ENCODE data around the gene ANKRD7. TPM values are rescaled to one million over a fixed set of nuclear protein-coding genes. Genes with fewer than 3 reads are reported as not detected.
"Not testable (repeated sequence)": the region's sequence is repeated elsewhere in the genome, so short reads cannot be mapped to it uniquely, and the experiment has no call there.

Gene ANKRD7
- polyA plus RNA-seq, 4 donors: 2.6 to 6.1 (median 3.8) TPM

DNA sequence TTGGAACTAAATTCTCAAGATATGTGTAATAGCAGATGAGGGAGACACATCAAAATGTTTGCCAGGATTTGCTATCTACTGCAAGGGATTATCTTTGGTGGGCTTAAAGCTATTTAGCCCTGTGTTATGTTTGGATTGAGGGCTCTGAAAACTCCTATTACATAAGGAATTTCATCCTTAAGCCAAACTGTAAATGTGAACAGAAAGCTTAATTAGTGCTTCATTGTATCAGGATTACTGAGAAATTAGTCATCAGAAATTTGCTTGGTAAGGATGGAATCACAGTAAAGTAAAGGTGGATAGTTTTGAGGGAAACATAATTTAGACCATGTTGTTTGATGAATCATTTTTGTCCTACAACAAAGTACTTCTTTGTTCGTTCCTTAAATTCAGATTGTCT is 8.3 kb downstream of the ANKRD7 start:
- DNase-seq (ENCODE audit: low read depth in 4 of 4, low spot score in 3 of 4): no peak

DNA sequence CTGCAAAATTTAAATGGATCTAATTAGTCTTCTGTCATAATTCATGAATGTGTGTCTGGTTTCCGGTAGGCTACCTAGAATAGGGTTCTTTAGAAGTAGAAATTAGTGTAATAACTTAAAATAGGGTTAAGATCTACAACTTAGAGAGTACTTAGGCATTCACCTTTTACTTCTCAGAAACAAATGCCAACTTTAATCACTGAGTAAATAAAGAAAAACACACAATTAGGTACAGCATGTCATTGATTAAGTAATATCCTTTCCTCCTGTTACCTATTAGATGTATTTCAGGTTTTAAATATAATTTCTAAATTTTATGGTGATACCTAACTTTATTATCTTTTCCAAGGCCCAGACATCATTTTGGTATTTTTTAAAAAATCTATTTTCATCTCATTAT is 9.3 kb downstream of the ANKRD7 start:
- no peak for DNase-seq (ENCODE audit: low read depth in 4 of 4, low spot score in 3 of 4)

DNA sequence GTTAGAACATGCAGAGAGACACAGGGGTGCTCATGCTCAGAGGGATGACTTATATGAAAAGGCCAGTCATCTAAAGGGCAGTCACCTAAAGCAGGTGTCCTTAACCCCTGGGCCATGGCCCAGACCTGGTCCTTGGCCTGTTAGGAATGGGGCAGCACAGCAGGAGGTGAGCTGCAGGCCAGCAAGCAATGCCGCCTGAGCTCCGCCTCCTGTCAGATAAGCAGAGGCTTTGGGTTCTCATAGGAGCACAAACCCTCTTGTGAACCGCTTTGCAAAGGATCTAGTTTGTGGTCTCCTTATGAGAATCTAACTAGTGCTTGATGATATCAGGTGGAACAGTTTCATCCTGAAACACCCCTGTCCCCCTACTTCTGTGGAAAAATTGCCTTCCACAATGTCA is 14.5 kb downstream of the ANKRD7 start:
- DNase-seq (ENCODE audit: low read depth in 4 of 4, low spot score in 3 of 4): no peak

DNA sequence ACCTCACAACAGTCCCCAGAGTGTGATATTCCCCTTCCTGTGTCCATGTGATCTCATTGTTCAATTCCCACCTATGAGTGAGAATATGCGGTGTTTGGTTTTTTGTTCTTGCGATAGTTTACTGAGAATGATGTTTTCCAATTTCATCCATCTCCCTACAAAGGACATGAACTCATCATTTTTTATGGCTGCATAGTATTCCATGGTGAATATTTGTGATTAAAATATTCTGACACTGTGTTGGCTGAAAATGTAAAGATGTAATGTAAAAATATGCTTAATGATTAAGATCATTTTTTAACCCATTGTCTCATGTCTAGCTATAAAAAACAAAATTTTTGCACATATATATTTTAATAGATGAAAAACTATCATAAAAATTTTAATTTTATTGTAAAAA is 15.8 kb downstream of the ANKRD7 start:
- DNase-seq (ENCODE audit: low read depth in 4 of 4, low spot score in 3 of 4): not testable (repeated sequence)

DNA sequence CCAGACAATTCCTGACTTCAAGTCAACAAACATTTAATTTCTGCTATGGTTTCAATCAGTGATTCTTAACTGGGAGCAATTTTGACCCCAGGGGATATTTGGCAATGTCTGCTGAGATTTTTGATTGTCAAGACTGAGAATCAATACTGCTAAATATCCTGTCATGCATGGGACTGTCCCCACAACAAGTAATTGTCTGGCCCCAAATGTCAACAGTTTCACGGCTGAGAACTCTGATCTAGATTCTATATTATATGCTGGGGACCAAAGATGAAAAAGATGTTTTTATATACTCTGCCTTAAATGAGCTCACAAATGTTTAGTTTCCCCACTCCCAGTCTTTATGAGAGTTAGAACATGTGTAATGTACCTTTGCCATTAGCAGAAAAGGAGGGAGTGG is 19.2 kb downstream of the ANKRD7 start:
- DNase-seq (ENCODE audit: low read depth in 4 of 4, low spot score in 3 of 4): no peak

DNA sequence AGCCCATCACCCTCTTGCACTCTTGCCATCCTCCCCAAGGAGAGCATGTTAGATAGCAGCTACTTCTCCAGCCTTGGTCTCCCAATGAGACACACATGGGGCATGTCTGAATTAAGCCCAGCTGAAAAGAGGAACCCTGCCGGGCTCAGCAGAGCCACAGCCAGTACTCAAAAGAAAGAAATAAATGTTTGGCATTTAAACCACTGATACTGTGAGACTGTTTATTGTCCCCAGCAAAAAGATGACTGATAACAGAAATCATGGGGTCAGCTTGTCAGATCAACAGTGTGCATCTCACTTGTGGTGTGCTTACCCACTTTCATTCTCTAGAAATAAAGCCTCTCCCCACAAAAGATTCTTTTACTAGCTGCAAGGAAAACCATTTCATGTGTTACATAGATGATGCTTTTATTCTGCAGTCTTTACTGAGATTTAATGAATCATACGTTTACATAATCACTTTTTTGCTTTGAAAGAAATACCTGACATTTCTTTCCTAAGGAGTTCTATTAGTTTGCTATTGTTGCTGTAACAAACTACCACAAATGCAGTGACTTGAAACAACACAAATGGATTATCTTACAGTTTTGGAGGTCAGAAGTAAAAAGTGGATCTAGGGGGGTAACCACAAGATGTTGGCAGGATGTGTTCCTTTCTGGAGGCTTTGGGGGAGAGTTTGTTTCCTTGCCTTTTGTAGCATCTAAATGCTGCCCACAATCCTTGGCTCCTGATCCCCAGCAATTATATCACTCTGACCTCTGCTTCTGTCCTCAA is 20.9 kb downstream of the ANKRD7 start:
- no peak for DNase-seq (ENCODE audit: low read depth in 4 of 4, low spot score in 3 of 4)

DNA sequence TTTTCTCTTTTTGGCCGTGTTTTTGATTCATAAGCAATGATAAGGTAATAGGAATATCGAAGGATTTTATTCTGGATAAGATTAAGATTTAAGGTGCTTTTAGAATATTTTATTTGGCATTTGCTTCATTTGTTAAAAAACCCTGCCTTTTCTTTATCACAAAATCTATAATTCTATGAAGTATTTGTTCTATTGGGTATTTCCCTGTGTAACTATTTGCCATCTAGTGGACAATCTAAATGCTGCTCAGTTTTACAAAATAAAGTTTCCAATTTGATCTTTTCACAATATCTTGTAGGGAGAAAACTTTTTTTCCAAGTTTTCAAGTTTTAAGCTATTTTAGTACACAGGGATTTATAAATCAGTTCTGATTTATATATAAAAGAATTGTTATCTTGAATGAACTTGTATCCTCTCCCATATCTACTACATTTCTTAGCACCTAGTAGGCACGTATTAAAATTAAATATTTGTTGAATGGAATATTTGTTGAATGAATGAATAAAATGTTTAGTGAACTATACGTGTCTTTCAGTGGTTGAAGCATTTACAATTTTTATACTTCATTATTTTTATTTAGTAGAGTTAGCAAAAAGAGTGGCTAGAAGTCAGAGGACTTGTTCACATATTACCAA is 26.5 kb downstream of the ANKRD7 start:
- DNase-seq (ENCODE audit: low read depth in 4 of 4, low spot score in 3 of 4): no peak

DNA sequence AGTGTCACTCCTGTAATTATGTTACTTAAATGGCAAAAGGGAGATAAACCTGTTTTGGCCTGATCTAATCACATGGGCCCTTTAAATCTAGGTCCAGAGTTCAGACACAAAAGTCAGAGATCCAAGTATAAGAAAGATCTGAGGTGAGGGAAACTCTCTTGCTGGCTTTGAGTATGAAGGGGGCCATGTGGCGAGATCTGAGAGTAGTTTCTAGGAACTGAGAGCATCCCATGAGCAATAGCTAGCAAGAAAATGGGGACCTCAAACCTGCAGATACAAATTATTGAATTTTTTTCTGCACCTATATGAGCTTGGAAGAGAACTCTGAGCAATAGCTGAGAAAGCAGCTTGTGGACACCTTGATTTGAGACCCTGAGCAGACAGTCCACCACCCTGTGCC is 27.6 kb downstream of the ANKRD7 start:
- DNase-seq (ENCODE audit: low read depth in 4 of 4, low spot score in 3 of 4): no peak

DNA sequence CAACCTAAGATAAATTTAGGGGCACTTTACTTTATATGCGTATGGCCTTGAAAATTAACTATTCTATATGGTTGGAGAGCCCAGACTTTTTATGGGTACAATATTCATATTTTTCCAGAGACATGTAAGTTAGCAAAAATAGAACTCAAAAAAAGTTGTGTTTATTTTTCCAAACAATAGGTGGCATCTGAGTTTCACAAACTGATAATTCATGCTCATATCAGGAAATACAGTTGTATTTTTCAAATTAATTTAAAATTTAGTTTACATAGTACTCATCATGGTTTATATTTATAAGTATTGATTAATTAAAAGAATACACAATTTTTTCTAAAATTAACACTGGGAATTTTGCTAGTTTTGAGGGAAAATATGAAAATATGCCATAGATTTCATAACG is 34.6 kb downstream of the ANKRD7 start:
- no peak for DNase-seq (ENCODE audit: low read depth in 4 of 4, low spot score in 3 of 4)

DNA sequence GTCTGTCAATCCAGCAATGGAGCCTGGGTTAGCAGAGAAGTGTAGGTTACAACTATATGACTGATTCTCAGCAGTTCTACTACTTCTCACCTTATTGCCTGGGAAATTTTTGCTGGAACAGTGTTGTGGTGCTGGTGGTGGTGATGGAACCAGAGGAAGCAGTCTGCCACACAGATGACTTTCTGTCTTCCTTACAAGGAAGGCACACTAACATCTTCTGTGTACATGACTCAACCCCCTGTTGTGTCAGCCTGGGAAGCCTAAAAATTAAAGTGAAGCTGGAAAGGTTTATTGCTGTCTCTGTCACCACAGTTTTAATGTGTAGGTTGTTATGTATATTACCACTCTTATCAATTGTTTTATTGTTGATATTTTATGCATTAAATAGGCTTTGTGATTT is 40.3 kb downstream of the ANKRD7 start:
- DNase-seq (ENCODE audit: low read depth in 4 of 4, low spot score in 3 of 4): no peak

DNA sequence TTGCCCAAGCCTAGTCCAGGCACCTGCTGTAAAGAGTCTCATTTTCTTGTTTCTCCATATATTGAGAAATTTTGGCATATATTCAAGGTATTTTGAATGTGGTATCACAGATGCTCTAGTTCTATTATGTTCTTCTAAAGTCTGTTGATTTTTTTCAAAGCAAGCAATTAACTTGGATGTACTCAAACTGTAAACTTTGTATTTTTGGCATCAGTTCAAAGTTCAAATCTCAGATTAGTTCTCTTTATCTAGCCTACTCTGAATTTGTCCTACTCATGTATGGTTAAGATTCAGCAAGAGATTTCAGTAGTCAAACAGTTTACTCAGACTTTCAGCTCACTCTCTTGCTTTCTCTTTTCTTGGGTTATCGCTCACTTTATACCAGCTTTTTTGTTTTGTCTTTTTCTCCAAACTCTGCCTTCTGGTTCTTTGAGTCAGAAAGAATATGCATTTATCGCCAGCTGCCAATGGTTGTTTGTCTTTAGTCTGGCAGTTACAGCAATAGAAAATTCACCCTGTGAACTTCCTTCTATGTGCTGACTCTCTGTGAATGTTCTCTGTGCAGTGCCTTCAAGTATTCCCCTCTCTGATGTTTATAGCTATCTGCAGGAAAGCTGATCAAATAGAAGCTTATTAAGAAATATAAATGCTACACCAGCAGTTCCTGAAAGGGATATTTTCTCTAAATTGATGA is 56.0 kb downstream of the ANKRD7 start:
- no peak for DNase-seq (ENCODE audit: low read depth in 4 of 4, low spot score in 3 of 4)

DNA sequence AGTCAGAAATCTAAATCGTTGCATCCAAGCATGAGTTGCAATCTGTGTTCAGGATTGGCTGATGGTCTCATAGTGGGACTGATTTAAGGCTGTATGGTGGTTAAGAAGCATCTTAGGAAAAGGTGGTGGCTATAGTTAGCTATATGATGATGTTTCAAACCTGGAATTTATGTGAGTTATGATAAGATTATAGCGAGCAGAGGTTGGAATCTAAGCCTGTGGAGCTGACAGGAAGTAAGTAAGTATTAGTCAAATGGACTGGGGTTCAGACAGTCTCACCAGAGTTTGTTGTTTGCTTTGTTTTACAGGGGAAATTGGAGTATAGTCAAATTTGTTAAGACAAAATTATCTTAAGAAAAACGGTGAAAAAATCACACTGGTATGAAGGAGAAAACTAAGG is 56.7 kb downstream of the ANKRD7 start:
- no peak for DNase-seq (ENCODE audit: low read depth in 4 of 4, low spot score in 3 of 4)

DNA sequence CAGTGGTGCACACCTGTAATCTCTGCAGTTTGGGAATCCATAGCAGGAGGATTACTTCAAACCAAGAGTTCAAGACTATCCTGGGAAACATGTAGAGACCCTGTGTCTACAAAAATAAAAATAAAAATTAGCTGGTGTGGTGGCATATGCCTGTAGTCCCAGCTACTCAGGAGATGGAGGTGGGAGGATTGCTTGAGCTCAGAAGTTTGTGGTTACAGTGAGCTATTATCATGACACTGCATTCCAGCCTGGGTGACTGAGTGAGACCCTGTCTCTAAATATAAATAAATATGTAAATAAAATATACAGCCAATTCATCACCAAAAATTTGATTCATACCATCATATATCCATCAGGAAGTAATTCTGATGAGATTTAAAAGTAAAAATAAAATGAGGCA is 60.9 kb downstream of the ANKRD7 start:
- no peak for DNase-seq (ENCODE audit: low read depth in 4 of 4, low spot score in 3 of 4)

DNA sequence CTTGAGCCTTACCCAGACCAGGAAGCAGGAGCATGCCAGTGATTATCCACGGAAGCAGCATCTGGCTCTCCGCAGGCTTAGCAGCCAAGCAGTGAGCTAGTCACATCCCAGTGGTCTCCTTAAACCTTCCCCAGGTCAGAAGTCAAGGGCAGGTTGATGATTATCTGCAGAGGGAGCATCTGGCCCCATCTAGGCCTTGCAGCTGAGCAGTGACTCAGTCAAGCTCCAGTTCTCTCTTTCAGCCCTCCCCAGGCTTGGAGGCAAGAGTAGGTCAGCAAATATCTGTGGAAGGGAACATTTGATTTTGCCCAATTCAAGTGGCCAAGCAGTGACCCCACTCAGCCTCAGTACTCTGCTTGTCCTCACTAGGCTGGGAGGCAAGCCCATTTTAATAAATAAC is 61.6 kb downstream of the ANKRD7 start:
- DNase-seq (ENCODE audit: low read depth in 4 of 4, low spot score in 3 of 4): no peak

DNA sequence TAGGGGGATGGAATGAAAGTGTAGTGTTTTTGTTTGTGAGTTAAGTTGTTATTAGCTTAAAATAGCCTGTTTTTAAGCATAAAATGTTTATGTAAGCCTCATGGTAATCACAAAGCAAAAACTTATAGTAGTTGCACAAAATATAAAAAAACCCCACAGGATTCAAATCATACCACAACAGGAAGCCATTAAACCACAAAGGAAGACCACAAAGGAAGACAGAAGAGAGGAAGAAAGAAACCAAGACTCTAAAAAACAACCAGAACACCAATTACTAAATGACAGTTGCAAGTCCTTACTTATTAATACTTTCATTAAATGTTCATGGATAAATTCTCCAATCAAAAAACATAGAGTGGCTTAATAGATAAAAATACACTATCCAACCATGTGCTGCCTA is 63.6 kb downstream of the ANKRD7 start:
- no peak for DNase-seq (ENCODE audit: low read depth in 4 of 4, low spot score in 3 of 4)

DNA sequence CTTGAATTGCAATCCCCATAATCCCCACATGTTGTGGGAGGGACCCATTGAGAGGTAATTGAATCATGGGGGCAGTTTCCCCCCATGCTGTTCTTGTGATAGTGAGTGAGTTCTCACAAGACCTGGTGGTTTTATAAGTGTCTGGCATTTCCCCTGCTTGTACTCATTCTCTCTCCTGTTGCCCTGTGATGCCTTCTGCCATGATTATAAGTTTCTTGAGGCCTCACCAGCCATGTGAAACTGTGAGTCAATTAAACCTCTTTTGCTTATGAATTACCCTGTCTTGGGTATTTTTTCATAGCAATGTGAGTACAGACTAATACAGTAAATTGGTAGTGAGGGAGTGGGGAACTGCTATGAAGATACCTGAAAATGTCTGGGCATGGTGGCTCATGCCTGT is 65.0 kb downstream of the ANKRD7 start:
- DNase-seq (ENCODE audit: low read depth in 4 of 4, low spot score in 3 of 4): no peak

Other genes starting within 250 kb of the ANKRD7 start
- 10 to 100 TPM; 56.4 to 72.5 (median 66.2) TPM for gene LSM8, start 40.5 kb upstream of the ANKRD7 start, polyA plus RNA-seq (ENCODE audit: insufficient read length in 4 of 4)